ENCODE measurements around the gene DUSP12. TPM values are rescaled to one million over a fixed set of nuclear protein-coding genes. Genes with fewer than 3 reads are reported as not detected.

The DUSP12 gene
- total and polyA plus RNA-seq, 2 donors (not counting 1 experiment from before 2014, with no cell fraction given), result 29.5 to 41.9 TPM

DNA sequence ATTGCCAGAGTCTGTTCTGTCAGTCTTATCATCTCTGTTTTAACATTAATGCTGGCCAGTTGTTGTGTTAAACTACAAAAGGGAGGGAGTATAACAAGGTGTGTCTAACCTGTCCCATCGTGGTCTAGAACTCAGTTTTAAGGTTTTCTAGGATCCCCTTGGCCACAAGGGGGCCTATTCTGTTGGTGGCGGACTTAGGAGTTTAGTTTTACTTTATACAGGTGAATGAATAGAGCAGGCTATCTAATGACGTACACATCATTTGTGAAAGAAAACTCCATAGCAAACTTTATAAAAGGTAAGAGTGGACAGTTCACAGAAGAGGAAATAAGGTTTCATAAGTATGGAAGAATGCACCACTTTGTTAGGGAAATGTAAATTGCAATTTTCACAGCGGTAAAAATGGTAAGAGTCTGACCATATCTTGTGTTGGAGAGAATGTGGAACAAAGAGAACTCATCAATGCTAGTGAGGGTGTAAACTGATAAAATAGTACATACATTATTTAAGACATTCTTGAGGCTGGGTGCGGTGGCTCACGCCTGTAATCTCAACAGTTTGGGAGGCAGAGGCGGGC lies 14.0 kb downstream of the DUSP12 start:
- H3K9ac ChIP-seq (ENCODE audit: low read length), result no peak overlapping the region
- intact Hi-C loops (cut with micrococcal nuclease), result loop anchor here (2.0 to 10.0 kb wide), 3 partner anchors 15 to 369 kb away; partner anchors contain the start of gene DUSP12
- Mint-ChIP-seq H3K27me3 (no peaks in the 10 kb centered on the region), H3K4me3 (peak overlapping the region; percentile 71), H3K27ac (peak overlapping the region; percentile 39), H3K4me1 (peaks cover 35% of the 10 kb centered on the region), H3K9me3 (ENCODE audit: insufficient read depth) (no peaks in the 10 kb centered on the region)
- peak; percentile 28 for ATAC-seq (ENCODE audit: low read depth)
- TF ChIP-seq EZH2 (IDR thresholded peaks at IDR 0.05; ENCODE audit: borderline replicate concordance, insufficient read depth, low read depth, low read length, poor library complexity, severe bottlenecking) (no peak), CTCF (IDR thresholded peaks at IDR 0.05) (peak; percentile 78)
- no peaks in the 10 kb centered on the region for H3K27me3 ChIP-seq (replicated peaks in 1 of 4; ENCODE audit: control extremely low read depth in 1 of 4, control insufficient read depth in 3 of 4, insufficient read depth in 4 of 4, low read length in 3 of 4)
- no peak overlapping the region for H2AFZ ChIP-seq (ENCODE audit: insufficient read depth, low read depth, low read length, poor library complexity, severe bottlenecking)
- WGBS (ENCODE audit: insufficient coverage), result 100% methylated on average over 3 of the region's 7 CpGs
- H4K20me1 ChIP-seq (ENCODE audit: control insufficient read depth, insufficient read depth, low read length, poor library complexity, severe bottlenecking), result no peaks in the 10 kb centered on the region
- CTCF ChIA-PET, result interaction anchor here (0.8 to 2.2 kb wide), 6 partner anchors 10 to 274 kb away, joined by 3 to 7 read pairs (median 4); partner anchors contain the start of gene DUSP12
- no peak overlapping the region for H3K27ac ChIP-seq (ENCODE audit: low read length in 2 of 2)
- H3K4me1 ChIP-seq (ENCODE audit: control insufficient read depth in 2 of 2, insufficient read depth in 2 of 2, low read length in 2 of 2), result peaks cover 19 to 26% of the 10 kb centered on the region in 2 donors
- POLR2A ChIA-PET, result interaction anchor here (1.3 kb wide), 1 partner anchor 14 kb away, joined by 4 read pairs; the partner anchor contains the start of gene DUSP12
- no peaks in the 10 kb centered on the region for H3K9me3 ChIP-seq (ENCODE audit: control extremely low read depth in 1 of 3, control insufficient read depth in 2 of 3, insufficient read depth in 1 of 3, low read length in 2 of 3)
- no peak overlapping the region for H3K4me3 ChIP-seq (ENCODE audit: control extremely low read depth in 1 of 5, extremely low read depth in 1 of 5, insufficient read depth in 1 of 5, low read depth in 2 of 5, low read length in 4 of 5)
- DNase-seq, result peak; percentile 70
- H3K79me2 ChIP-seq (ENCODE audit: control insufficient read depth, insufficient read depth, low read length), result peaks cover 31% of the 10 kb centered on the region
- H3K36me3 ChIP-seq (replicated peaks in 1 of 2; ENCODE audit: control extremely low read depth in 1 of 2, control insufficient read depth in 1 of 2, extremely low read depth in 1 of 2, insufficient read depth in 2 of 2, low read length in 1 of 2), result peaks cover 0 to under 1% of the 10 kb centered on the region in 2 experiments
- H3K4me2 ChIP-seq (replicated peaks; ENCODE audit: low read depth, low read length, poor library complexity, severe bottlenecking), result peak overlapping the region; percentile 32

All from B cell (primary cell).